ENCODE measurements around the gene FGF19. TPM values are rescaled to one million over a fixed set of nuclear protein-coding genes. Genes with fewer than 3 reads are reported as not detected.

Gene FGF19, protein sequence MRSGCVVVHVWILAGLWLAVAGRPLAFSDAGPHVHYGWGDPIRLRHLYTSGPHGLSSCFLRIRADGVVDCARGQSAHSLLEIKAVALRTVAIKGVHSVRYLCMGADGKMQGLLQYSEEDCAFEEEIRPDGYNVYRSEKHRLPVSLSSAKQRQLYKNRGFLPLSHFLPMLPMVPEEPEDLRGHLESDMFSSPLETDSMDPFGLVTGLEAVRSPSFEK
- not detected in 2 replicates for total RNA-seq

GRCh38 chr11:69703768-69704507, at the start of gene FGF19:
Gene FGF19 (minus strand): TSS chr11:69704022. CDS start chr11:69703876, 146 bp downstream.

GRCh38 chr11:69674886-69675714, 28.7 kb downstream of the FGF19 start, which contains the start of gene LTO1:
Gene LTO1 (minus strand): TSS chr11:69675353. CDS start chr11:69675239, 114 bp downstream.

Other genes starting within 250 kb of the FGF19 start
- not detected in 2 replicates for gene LINC01488, start 222.4 kb downstream of the FGF19 start, total RNA-seq
- gene CCND1, start 62.9 kb downstream of the FGF19 start, total RNA-seq = 81.3 and 297 TPM in 2 replicates
- 17.3 and 19.4 TPM in 2 replicates for gene LTO1, start 28.7 kb downstream of the FGF19 start, total RNA-seq
- gene FGF4, start 71.3 kb upstream of the FGF19 start, total RNA-seq = not detected in 2 replicates
- gene FGF3, start 115.4 kb upstream of the FGF19 start, total RNA-seq = not detected in 2 replicates